ENCODE data around the gene CD5L.

The CD5L gene

DNA sequence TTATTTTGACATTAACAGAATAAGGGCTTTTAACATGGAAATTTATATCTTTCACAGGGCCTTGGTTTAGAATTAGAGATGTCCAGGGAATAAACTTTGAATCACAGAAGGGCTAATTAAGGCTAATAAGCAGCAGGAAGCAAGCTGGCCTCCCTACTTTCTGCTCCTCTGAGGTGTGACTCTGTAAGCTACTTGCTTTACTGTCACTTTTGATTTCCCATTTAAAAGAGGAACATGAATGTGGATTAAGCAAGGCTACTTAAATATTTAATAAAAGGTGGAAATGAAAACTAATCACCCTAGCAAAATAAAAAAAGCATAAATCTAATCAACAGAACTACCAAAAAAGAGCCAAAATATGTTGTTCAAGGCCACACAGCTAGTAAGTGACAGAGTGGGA, 28.9 kb upstream of the CD5L start:
- Histone ChIP-seq H3K4me2 (ENCODE audit: low read length) (no peak overlapping the region), H4K12ac (ENCODE audit: low read depth, low read length) (no peak overlapping the region), H3K27ac (ENCODE audit: low read depth, low read length) (no peak overlapping the region), H2AK5ac (ENCODE audit: low read length) (no peak overlapping the region), H3K79me1 (ENCODE audit: low read length) (no peaks in the 10 kb centered on the region), H3K9ac (ENCODE audit: low read length) (no peak overlapping the region), H3K4ac (ENCODE audit: low read depth, low read length) (no peak overlapping the region), H3K23ac (ENCODE audit: low read length) (no peak overlapping the region), H3K4me3 (ENCODE audit: low read depth, low read length) (no peak overlapping the region), H3K4me1 (ENCODE audit: control insufficient read depth in 1 of 2, insufficient read depth in 2 of 2, low read length in 2 of 2) (no peaks in the 10 kb centered on the region), H2BK12ac (ENCODE audit: low read length) (no peak overlapping the region), H3K9me3 (ENCODE audit: insufficient read depth, low read depth, low read length) (no peaks in the 10 kb centered on the region), H3K36me3 (ENCODE audit: control insufficient read depth in 1 of 2, insufficient read depth in 2 of 2, low read length in 2 of 2) (no peaks in the 10 kb centered on the region), H4K8ac (ENCODE audit: low read depth, low read length) (no peak overlapping the region), H3K14ac (ENCODE audit: low read length) (no peak overlapping the region), H3K18ac (ENCODE audit: low read length) (no peak overlapping the region), H4K91ac (ENCODE audit: low read depth, low read length) (no peak overlapping the region), H2BK120ac (ENCODE audit: insufficient read depth, low read length, poor library complexity) (no peak overlapping the region), H2AFZ (ENCODE audit: insufficient read depth, low read length, poor library complexity) (no peak overlapping the region), H3K79me2 (ENCODE audit: control insufficient read depth, insufficient read depth, low read length, poor library complexity) (no peaks in the 10 kb centered on the region), H2BK5ac (ENCODE audit: low read depth, low read length, poor library complexity) (no peak overlapping the region), H3K27me3 (ENCODE audit: insufficient read depth, low read length) (no peaks in the 10 kb centered on the region)
- no peak for DNase-seq

DNA sequence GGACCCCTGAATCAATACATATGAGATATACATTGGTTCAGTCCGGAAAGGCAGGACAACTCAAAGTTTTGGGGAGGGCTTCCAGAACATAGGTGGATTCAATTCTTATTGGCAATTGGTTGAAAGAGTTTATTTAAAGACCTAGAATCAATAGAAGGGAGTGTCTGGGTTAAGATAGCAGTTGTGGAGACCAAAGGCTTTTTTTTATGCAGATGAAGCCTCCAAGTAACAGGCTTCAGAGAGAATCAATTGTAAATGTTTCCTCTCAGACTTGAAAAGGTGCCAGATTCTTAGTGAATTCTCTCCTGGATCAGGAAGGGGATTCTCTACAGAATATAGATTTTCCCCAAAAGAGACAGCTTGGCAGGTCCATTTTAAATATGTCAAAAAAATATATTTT, 27.0 kb upstream of the CD5L start:
- Histone ChIP-seq H3K27me3 (ENCODE audit: insufficient read depth, low read length) (no peaks in the 10 kb centered on the region), H3K18ac (ENCODE audit: low read length) (no peak overlapping the region), H3K4ac (ENCODE audit: low read depth, low read length) (no peak overlapping the region), H3K36me3 (ENCODE audit: control insufficient read depth in 1 of 2, insufficient read depth in 2 of 2, low read length in 2 of 2) (no peaks in the 10 kb centered on the region), H2BK120ac (ENCODE audit: insufficient read depth, low read length, poor library complexity) (no peak overlapping the region), H3K79me1 (ENCODE audit: low read length) (no peaks in the 10 kb centered on the region), H3K14ac (ENCODE audit: low read length) (no peak overlapping the region), H3K23ac (ENCODE audit: low read length) (no peak overlapping the region), H2BK12ac (ENCODE audit: low read length) (no peak overlapping the region), H4K8ac (ENCODE audit: low read depth, low read length) (no peak overlapping the region), H3K27ac (ENCODE audit: low read depth, low read length) (no peak overlapping the region), H3K4me1 (ENCODE audit: control insufficient read depth in 1 of 2, insufficient read depth in 2 of 2, low read length in 2 of 2) (no peaks in the 10 kb centered on the region), H3K9me3 (ENCODE audit: insufficient read depth, low read depth, low read length) (no peaks in the 10 kb centered on the region), H3K79me2 (ENCODE audit: control insufficient read depth, insufficient read depth, low read length, poor library complexity) (no peaks in the 10 kb centered on the region), H3K9ac (ENCODE audit: low read length) (no peak overlapping the region), H4K12ac (ENCODE audit: low read depth, low read length) (no peak overlapping the region), H2AK5ac (ENCODE audit: low read length) (no peak overlapping the region), H3K4me3 (ENCODE audit: low read depth, low read length) (no peak overlapping the region), H2BK5ac (ENCODE audit: low read depth, low read length, poor library complexity) (no peak overlapping the region), H2AFZ (ENCODE audit: insufficient read depth, low read length, poor library complexity) (no peak overlapping the region), H3K4me2 (ENCODE audit: low read length) (no peak overlapping the region), H4K91ac (ENCODE audit: low read depth, low read length) (no peak overlapping the region)
- no CpG with 5 or more reads among the region's 1 CpG for WGBS (ENCODE audit: extremely low coverage, insufficient coverage, insufficient read length)
- DNase-seq, result no peak

DNA sequence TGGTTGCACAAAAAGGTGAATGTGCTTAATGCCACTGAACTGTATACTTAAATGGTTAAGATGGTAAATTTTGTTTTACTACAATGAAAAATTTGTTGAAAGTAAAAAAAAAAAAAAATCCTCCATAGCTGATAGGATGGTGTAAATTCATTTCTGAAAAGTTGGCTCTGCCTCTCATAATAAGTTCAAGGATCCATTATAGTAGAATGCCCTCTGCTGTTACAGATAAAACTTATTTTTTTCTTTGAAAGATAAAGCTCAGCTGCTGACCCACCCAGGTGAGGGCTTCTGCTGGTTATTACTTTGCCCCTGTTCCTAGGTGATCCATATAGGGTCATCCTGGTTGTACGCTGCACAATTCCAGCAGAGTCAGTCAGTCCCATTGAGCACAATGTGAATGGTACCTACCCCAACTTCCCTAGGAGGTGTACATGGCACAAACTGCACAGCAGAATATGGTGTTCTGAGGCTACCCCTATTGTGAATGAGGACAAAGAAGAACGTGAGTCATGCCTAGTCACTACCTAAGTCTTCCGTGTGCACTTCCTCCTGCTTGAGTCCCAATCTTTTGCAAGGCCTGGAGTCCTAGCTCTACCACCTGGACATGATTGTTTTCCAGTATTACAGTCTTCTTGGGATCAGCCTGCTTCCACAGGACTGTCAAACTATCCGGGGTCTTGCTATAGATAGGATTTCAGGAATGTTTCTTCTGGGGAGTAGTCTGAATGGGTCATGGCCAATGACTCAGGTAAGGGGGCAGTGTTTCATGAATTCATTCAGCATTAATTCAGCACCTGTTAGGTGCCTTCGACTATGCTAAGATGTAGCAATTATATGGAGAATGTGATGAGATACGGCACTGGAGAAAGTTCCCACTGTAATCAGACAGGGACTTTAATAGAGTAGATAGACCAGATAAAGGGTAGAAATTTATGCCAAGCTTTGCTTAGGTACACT, 20.8 kb upstream of the CD5L start:
- no peaks in the 10 kb centered on the region for H3K9me3 ChIP-seq (ENCODE audit: insufficient read depth, low read depth, low read length)
- H3K27ac ChIP-seq (ENCODE audit: low read depth, low read length), result no peak overlapping the region
- H3K4me3 ChIP-seq (ENCODE audit: low read depth, low read length), result no peak overlapping the region
- H3K23ac ChIP-seq (ENCODE audit: low read length), result no peak overlapping the region
- H2BK5ac ChIP-seq (ENCODE audit: low read depth, low read length, poor library complexity), result no peak overlapping the region
- no peak overlapping the region for H3K14ac ChIP-seq (ENCODE audit: low read length)
- H2AFZ ChIP-seq (ENCODE audit: insufficient read depth, low read length, poor library complexity), result no peak overlapping the region
- no CpG with 5 or more reads among the region's 6 CpGs for WGBS (ENCODE audit: extremely low coverage, insufficient coverage, insufficient read length)
- H3K4me2 ChIP-seq (ENCODE audit: low read length), result no peak overlapping the region
- H4K91ac ChIP-seq (ENCODE audit: low read depth, low read length), result no peak overlapping the region
- DNase-seq, result no peak
- no peaks in the 10 kb centered on the region for H3K27me3 ChIP-seq (ENCODE audit: insufficient read depth, low read length)
- H2AK5ac ChIP-seq (ENCODE audit: low read length), result no peak overlapping the region
- no peak overlapping the region for H4K12ac ChIP-seq (ENCODE audit: low read depth, low read length)
- H2BK12ac ChIP-seq (ENCODE audit: low read length), result no peak overlapping the region
- no peaks in the 10 kb centered on the region for H3K79me1 ChIP-seq (ENCODE audit: low read length)
- H4K8ac ChIP-seq (ENCODE audit: low read depth, low read length), result no peak overlapping the region
- H3K4ac ChIP-seq (ENCODE audit: low read depth, low read length), result no peak overlapping the region
- no peak overlapping the region for H2BK120ac ChIP-seq (ENCODE audit: insufficient read depth, low read length, poor library complexity)
- no peaks in the 10 kb centered on the region for H3K36me3 ChIP-seq (ENCODE audit: control insufficient read depth in 1 of 2, insufficient read depth in 2 of 2, low read length in 2 of 2)
- H3K9ac ChIP-seq (ENCODE audit: low read length), result no peak overlapping the region
- no peaks in the 10 kb centered on the region for H3K4me1 ChIP-seq (ENCODE audit: control insufficient read depth in 1 of 2, insufficient read depth in 2 of 2, low read length in 2 of 2)
- no peak overlapping the region for H3K18ac ChIP-seq (ENCODE audit: low read length)
- H3K79me2 ChIP-seq (ENCODE audit: control insufficient read depth, insufficient read depth, low read length, poor library complexity), result no peaks in the 10 kb centered on the region

DNA sequence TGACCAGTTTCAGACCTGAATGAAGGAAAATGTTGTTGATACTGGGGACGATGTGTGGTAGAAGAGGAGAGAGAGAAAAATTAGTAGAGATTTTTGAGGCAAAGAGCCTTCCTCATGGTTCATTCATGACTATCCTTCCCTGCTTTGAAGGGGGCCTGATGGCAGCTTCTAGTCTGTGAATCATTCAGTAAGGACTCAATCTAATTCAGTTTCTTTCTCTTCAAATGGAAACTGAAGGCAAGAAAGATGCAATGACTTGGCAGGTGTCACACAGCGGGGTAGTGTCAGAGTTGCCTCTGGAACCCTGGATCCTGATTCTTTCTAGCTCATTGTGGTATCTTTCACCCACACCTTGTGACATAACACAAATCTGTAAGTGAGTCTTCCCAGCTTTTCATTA, 14.9 kb upstream of the CD5L start:
- Histone ChIP-seq H2BK120ac (ENCODE audit: insufficient read depth, low read length, poor library complexity) (no peak overlapping the region), H4K12ac (ENCODE audit: low read depth, low read length) (no peak overlapping the region)
- 100% methylated on average over 1 of the region's 2 CpGs for WGBS (ENCODE audit: extremely low coverage, insufficient coverage, insufficient read length)

More for the DNA sequence above, 14.9 kb upstream of the CD5L start:
- Histone ChIP-seq H2BK12ac (ENCODE audit: low read length) (no peak overlapping the region), H3K79me1 (ENCODE audit: low read length) (no peaks in the 10 kb centered on the region), H3K4me1 (ENCODE audit: control insufficient read depth in 1 of 2, insufficient read depth in 2 of 2, low read length in 2 of 2) (no peaks in the 10 kb centered on the region), H2BK5ac (ENCODE audit: low read depth, low read length, poor library complexity) (no peak overlapping the region), H3K23ac (ENCODE audit: low read length) (no peak overlapping the region), H3K27ac (ENCODE audit: low read depth, low read length) (no peak overlapping the region), H3K27me3 (ENCODE audit: insufficient read depth, low read length) (no peaks in the 10 kb centered on the region), H3K4me3 (ENCODE audit: low read depth, low read length) (no peak overlapping the region), H3K9me3 (ENCODE audit: insufficient read depth, low read depth, low read length) (no peaks in the 10 kb centered on the region), H2AFZ (ENCODE audit: insufficient read depth, low read length, poor library complexity) (no peak overlapping the region), H3K79me2 (ENCODE audit: control insufficient read depth, insufficient read depth, low read length, poor library complexity) (no peaks in the 10 kb centered on the region), H4K8ac (ENCODE audit: low read depth, low read length) (no peak overlapping the region), H3K4ac (ENCODE audit: low read depth, low read length) (no peak overlapping the region), H3K18ac (ENCODE audit: low read length) (no peak overlapping the region), H3K4me2 (ENCODE audit: low read length) (no peak overlapping the region), H3K14ac (ENCODE audit: low read length) (no peak overlapping the region), H3K9ac (ENCODE audit: low read length) (no peak overlapping the region), H4K91ac (ENCODE audit: low read depth, low read length) (no peak overlapping the region), H2AK5ac (ENCODE audit: low read length) (no peak overlapping the region), H3K36me3 (ENCODE audit: control insufficient read depth in 1 of 2, insufficient read depth in 2 of 2, low read length in 2 of 2) (no peaks in the 10 kb centered on the region)
- no peak for DNase-seq
